Stimulated activated CD8-positive, alpha-beta memory T cell treated with anti-CD3 and anti-CD28 coated beads, Interleukin-2, amount 100 ng/mL, for 48 hours (primary cell): ENCODE results near the gene CTTN.

Source experiments
- DNase-seq, 2 donors: peaks; one replicate each; pipeline ENCODE4 v3.0.0-alpha.2; 2020; ENCODE audit warnings: low read depth in 2 of 2

CTTN gene

GRCh38 chr11:70397983-70398833, at the start of gene CTTN:
Gene CTTN, plus strand, starts transcription at chr11:70398529. Its CDS starts 8,769 bp downstream, at chr11:70407298.
- DNase-seq = peak; percentile 49 to 59

GRCh38 chr11:70348608-70349007, 49.7 kb upstream of the CTTN start:
- DNase-seq = no peak

- DNase-seq = no peak
Observed at GRCh38 chr11:70351646-70352045, 46.7 kb upstream of the CTTN start.

GRCh38 chr11:70352100-70352499, 46.2 kb upstream of the CTTN start:
- DNase-seq = no peak

GRCh38 chr11:70352601-70353000, 45.7 kb upstream of the CTTN start:
- DNase-seq = no peak

GRCh38 chr11:70353329-70353728, 45.0 kb upstream of the CTTN start:
- DNase-seq = no peak

GRCh38 chr11:70353900-70354568, 44.3 kb upstream of the CTTN start:
- no peak for DNase-seq

- no peak for DNase-seq
Observed at GRCh38 chr11:70354629-70355028, 43.7 kb upstream of the CTTN start.

- DNase-seq = no peak
Observed at GRCh38 chr11:70358753-70359152, 39.6 kb upstream of the CTTN start.

GRCh38 chr11:70359451-70360205, 38.7 kb upstream of the CTTN start:
- DNase-seq = no peak

GRCh38 chr11:70360211-70360610, 38.1 kb upstream of the CTTN start:
- DNase-seq = no peak

GRCh38 chr11:70364178-70364577, 34.2 kb upstream of the CTTN start:
- no peak for DNase-seq

- peak; percentile 66 to 69 for DNase-seq
Observed at GRCh38 chr11:70364745-70365543, 33.4 kb upstream of the CTTN start.

GRCh38 chr11:70365544-70365927, 32.8 kb upstream of the CTTN start:
- DNase-seq = no peak

- DNase-seq = no peak
Observed at GRCh38 chr11:70367071-70367470, 31.3 kb upstream of the CTTN start.

- no peak for DNase-seq
Observed at GRCh38 chr11:70368961-70369360, 29.4 kb upstream of the CTTN start.

GRCh38 chr11:70371241-70371640, 27.1 kb upstream of the CTTN start:
- no peak for DNase-seq

GRCh38 chr11:70372076-70372475, 26.3 kb upstream of the CTTN start:
- no peak for DNase-seq

- DNase-seq = no peak
Observed at GRCh38 chr11:70376621-70377020, 21.7 kb upstream of the CTTN start.

- no peak for DNase-seq
Observed at GRCh38 chr11:70377645-70378044, 20.7 kb upstream of the CTTN start.

- no peak for DNase-seq
Observed at GRCh38 chr11:70378506-70379134, 19.7 kb upstream of the CTTN start.
